HepG2 (cell line): ENCODE measurements around the gene ITPR1. TPM values are rescaled to one million over a fixed set of nuclear protein-coding genes. Genes with fewer than 3 reads are reported as not detected.

ENCODE experiments used
- ARID2 ChIP-seq: sonication (generic); formaldehyde crosslinking; IDR thresholded peaks from 2 replicates; pipeline ENCODE4 v1.8.1; 2022; ENCODE audit warnings: mild to moderate bottlenecking, missing genetic modification reagents, borderline replicate concordance
- ARNT ChIP-seq: fragments of 450-650 bp; IDR thresholded peaks from 2 replicates; pipeline ENCODE4 v1.6.1; 2017
- ATM ChIP-seq: fragments of 450-650 bp; IDR thresholded peaks from 2 replicates; pipeline ENCODE4 v1.7.1; 2017; ENCODE audit warnings: mild to moderate bottlenecking, borderline replicate concordance
- EED ChIP-seq: sonication (generic); formaldehyde crosslinking; IDR thresholded peaks from 2 replicates; pipeline ENCODE4 v1.5.0; 2020; ENCODE audit warnings: mild to moderate bottlenecking, missing genetic modification reagents
- KDM4B ChIP-seq: sonication (generic); formaldehyde crosslinking; IDR thresholded peaks from 2 replicates; pipeline ENCODE4 v1.4.0; 2020; ENCODE audit warnings: missing genetic modification reagents
- KLF12 ChIP-seq: sonication (generic); formaldehyde crosslinking; IDR thresholded peaks from 2 replicates; pipeline ENCODE4 v1.4.0; 2020; ENCODE audit warnings: missing genetic modification reagents, borderline replicate concordance
- MAFF ChIP-seq: IDR thresholded peaks from 2 replicates; pipeline ENCODE4 v1.6.1; 2011; ENCODE audit warnings: low read depth, low read length, improper control_type of control experiment
- MTERF4 ChIP-seq: sonication (generic); formaldehyde crosslinking; IDR thresholded peaks from 2 replicates; pipeline ENCODE4 v1.8.0; 2023; ENCODE audit warnings: mild to moderate bottlenecking, missing genetic modification reagents
- NCOA1 ChIP-seq: sonication (generic); formaldehyde crosslinking; IDR thresholded peaks from 2 replicates; pipeline ENCODE4 v1.9.0; 2021; ENCODE audit warnings: missing genetic modification reagents
- NRL ChIP-seq: sonication (generic); formaldehyde crosslinking; IDR thresholded peaks from 2 replicates; pipeline ENCODE4 v1.5.0; 2020; ENCODE audit warnings: missing genetic modification reagents, mild to moderate bottlenecking, moderate library complexity, borderline replicate concordance
- PLRG1 ChIP-seq: fragments of 450-650 bp; conservative IDR thresholded peaks from 2 replicates; pipeline ENCODE4 v1.6.1; 2016
- PREB ChIP-seq: sonication (generic); formaldehyde crosslinking; IDR thresholded peaks from 2 replicates; pipeline ENCODE4 v1.4.0; 2020; ENCODE audit warnings: missing genetic modification reagents
- RBM39 ChIP-seq: fragments of 200-400 bp; formaldehyde crosslinking; IDR thresholded peaks from one replicate; pipeline ENCODE4 v1.6.1; 2018; ENCODE audit warnings: antibody characterized with exemption, mild to moderate bottlenecking, low read depth, low read length; ENCODE audit not compliant: poor library complexity, severe bottlenecking
- SP140L ChIP-seq: sonication (generic); formaldehyde crosslinking; IDR thresholded peaks from 2 replicates; pipeline ENCODE4 v1.4.0; 2020; ENCODE audit warnings: missing genetic modification reagents, borderline replicate concordance
- TGIF2 ChIP-seq: IDR thresholded peaks from 2 replicates; pipeline ENCODE4 v1.6.1; 2016; ENCODE audit warnings: control low read depth, missing compliant biosample characterization
- ZBTB21 ChIP-seq: sonication (generic); formaldehyde crosslinking; IDR thresholded peaks from 2 replicates; pipeline ENCODE4 v1.4.0; 2020; ENCODE audit warnings: missing genetic modification reagents
- ZEB1 ChIP-seq: IDR thresholded peaks from 2 replicates; pipeline ENCODE4 v1.6.1; 2012; ENCODE audit warnings: mild to moderate bottlenecking, low read depth, inconsistent platforms; ENCODE audit not compliant: insufficient replicate concordance
- ZFY ChIP-seq: sonication (generic); formaldehyde crosslinking; IDR thresholded peaks from 2 replicates; pipeline ENCODE4 v1.4.0; 2020; ENCODE audit warnings: missing genetic modification reagents
- ZMYM2 ChIP-seq: sonication (generic); formaldehyde crosslinking; IDR thresholded peaks from 2 replicates; pipeline ENCODE4 v1.8.0; 2022; ENCODE audit warnings: mild to moderate bottlenecking, missing genetic modification reagents
- ZNF17 ChIP-seq: sonication (generic); formaldehyde crosslinking; IDR thresholded peaks from 2 replicates; pipeline ENCODE4 v1.5.0; 2020; ENCODE audit warnings: mild to moderate bottlenecking, missing genetic modification reagents
- ZNF234 ChIP-seq: sonication (generic); formaldehyde crosslinking; conservative IDR thresholded peaks from 2 replicates; pipeline ENCODE4 v1.5.1; 2020; ENCODE audit warnings: mild to moderate bottlenecking, missing genetic modification reagents
- ZNF253 ChIP-seq: sonication (generic); formaldehyde crosslinking; IDR thresholded peaks from 2 replicates; pipeline ENCODE4 v1.8.0; 2022; ENCODE audit warnings: mild to moderate bottlenecking, missing genetic modification reagents, borderline replicate concordance
- ZNF276 ChIP-seq: sonication (generic); formaldehyde crosslinking; IDR thresholded peaks from 2 replicates; pipeline ENCODE4 v1.4.0; 2020; ENCODE audit warnings: mild to moderate bottlenecking, low read depth, missing genetic modification reagents
- ZNF329 ChIP-seq: sonication (generic); formaldehyde crosslinking; IDR thresholded peaks from 2 replicates; pipeline ENCODE4 v1.9.0; 2021; ENCODE audit warnings: low read depth, mild to moderate bottlenecking, missing genetic modification reagents
- ZNF557 ChIP-seq: sonication (generic); formaldehyde crosslinking; IDR thresholded peaks from 2 replicates; pipeline ENCODE4 v1.4.0; 2020; ENCODE audit warnings: missing genetic modification reagents
- ZNF660 ChIP-seq: sonication (generic); formaldehyde crosslinking; IDR thresholded peaks from 2 replicates; pipeline ENCODE4 v1.5.1; 2020; ENCODE audit warnings: mild to moderate bottlenecking, low read depth, missing genetic modification reagents, borderline replicate concordance
- ZNF878 ChIP-seq: sonication (generic); formaldehyde crosslinking; IDR thresholded peaks from 2 replicates; pipeline ENCODE4 v1.8.1; 2023; ENCODE audit warnings: mild to moderate bottlenecking, missing genetic modification reagents, moderate library complexity
- ZNF879 ChIP-seq: sonication (generic); formaldehyde crosslinking; IDR thresholded peaks from 2 replicates; pipeline ENCODE4 v1.8.1; 2023; ENCODE audit warnings: missing genetic modification reagents
- polyA plus RNA-seq, 8 experiments: library from polyadenylated mRNA; depleted of rRNA in 3 of 8; stranded (reverse) in 7 of 8; unstranded in 1 of 8; fragments of >200 nt; fragmentation: Illumina TruSeq in 4 of 8; extraction: Trizol in 4 of 8; gene quantifications; 2 replicates each; pipeline versions ENCODE4 v1.2.1 to v1.2.3, GENCODE V29; 2011 to 2016; ENCODE audit warnings: low read depth in 4 of 8, missing spikeins in 1 of 8, mixed read lengths in 1 of 8; ENCODE audit not compliant: insufficient read depth in 1 of 8
- total RNA-seq, 5 experiments: library from RNA; depleted of rRNA; stranded (reverse); fragments of >200 nt; fragmentation: Illumina TruSeq; extraction: Trizol; gene quantifications; 2 replicates each; pipeline ENCODE4 v1.2.3, GENCODE V29; 2016; ENCODE audit warnings: low read depth in 1 of 5

The ITPR1 gene
- total and polyA plus RNA-seq, 2 of the 13 experiments (the other 11 are each of a cell fraction or from before 2014, with no cell fraction given) = 10.0 to 11.4 TPM

- no peak for TF ChIP-seq ZNF660
- no peak for TF ChIP-seq SP140L (CRISPR knock-in tag)
- TF ChIP-seq MAFF = peak; percentile 6; the same call in 1 of the 2 replicates
- TF ChIP-seq NCOA1 (CRISPR knock-in tag) = no peak
- TF ChIP-seq ZNF878 (CRISPR knock-in tag) = no peak
- no peak for TF ChIP-seq KDM4B (CRISPR knock-in tag)
- no peak for TF ChIP-seq ZNF234 (CRISPR knock-in tag)
- TF ChIP-seq ZNF329 (CRISPR knock-in tag) = no peak
- peak; percentile 77 for TF ChIP-seq RBM39
- no peak for TF ChIP-seq ZEB1
- no peak for TF ChIP-seq ZNF276 (CRISPR knock-in tag)
- TF ChIP-seq ZNF557 = peak; percentile 60; the same call in 1 of the 2 replicates
- no peak for TF ChIP-seq EED (CRISPR knock-in tag)
- peak; percentile 53; the same call in 1 of the 2 replicates for TF ChIP-seq TGIF2 (CRISPR knock-in tag)
- peak; percentile 89 for TF ChIP-seq MTERF4
- no peak for TF ChIP-seq ZNF17 (CRISPR knock-in tag)
- TF ChIP-seq PLRG1 = no peak
- TF ChIP-seq ZBTB21 (CRISPR knock-in tag) = no peak
- TF ChIP-seq ZNF253 (CRISPR knock-in tag) = no peak
- peak; percentile 67; the same call in 1 of the 2 replicates for TF ChIP-seq KLF12 (CRISPR knock-in tag)
- no peak for TF ChIP-seq NRL (CRISPR knock-in tag)
- no peak for TF ChIP-seq PREB (CRISPR knock-in tag)
- TF ChIP-seq ARNT = no peak
- TF ChIP-seq ZFY (CRISPR knock-in tag) = peak; percentile 55; the same call in 1 of the 2 replicates
- no peak for TF ChIP-seq ZNF879 (CRISPR knock-in tag)
- TF ChIP-seq ZMYM2 (CRISPR knock-in tag) = no peak
- no peak; the same call in 1 of the 2 replicates for TF ChIP-seq ARID2 (CRISPR knock-in tag)
- no peak for TF ChIP-seq ATM
Measured at GRCh38 chr3:4493014-4493940, at the start of gene ITPR1 (continued).
